ENCODE measurements around the gene CLDN3.

GRCh38 chr7:73770860-73771670 is 995 bp upstream of the CLDN3 start:
- TF ChIP-seq, protein P1, sequence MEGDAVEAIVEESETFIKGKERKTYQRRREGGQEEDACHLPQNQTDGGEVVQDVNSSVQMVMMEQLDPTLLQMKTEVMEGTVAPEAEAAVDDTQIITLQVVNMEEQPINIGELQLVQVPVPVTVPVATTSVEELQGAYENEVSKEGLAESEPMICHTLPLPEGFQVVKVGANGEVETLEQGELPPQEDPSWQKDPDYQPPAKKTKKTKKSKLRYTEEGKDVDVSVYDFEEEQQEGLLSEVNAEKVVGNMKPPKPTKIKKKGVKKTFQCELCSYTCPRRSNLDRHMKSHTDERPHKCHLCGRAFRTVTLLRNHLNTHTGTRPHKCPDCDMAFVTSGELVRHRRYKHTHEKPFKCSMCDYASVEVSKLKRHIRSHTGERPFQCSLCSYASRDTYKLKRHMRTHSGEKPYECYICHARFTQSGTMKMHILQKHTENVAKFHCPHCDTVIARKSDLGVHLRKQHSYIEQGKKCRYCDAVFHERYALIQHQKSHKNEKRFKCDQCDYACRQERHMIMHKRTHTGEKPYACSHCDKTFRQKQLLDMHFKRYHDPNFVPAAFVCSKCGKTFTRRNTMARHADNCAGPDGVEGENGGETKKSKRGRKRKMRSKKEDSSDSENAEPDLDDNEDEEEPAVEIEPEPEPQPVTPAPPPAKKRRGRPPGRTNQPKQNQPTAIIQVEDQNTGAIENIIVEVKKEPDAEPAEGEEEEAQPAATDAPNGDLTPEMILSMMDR (IDR thresholded peaks at IDR 0.05 in 2 of 3, conservative IDR thresholded peaks at IDR 0.05 in 1 of 3; ENCODE audit: control insufficient read depth in 2 of 3, extremely low read depth in 1 of 3, insufficient read depth in 1 of 3, low read depth in 3 of 3, low read length in 3 of 3): no peak
- TF ChIP-seq NFYB (IDR thresholded peaks at IDR 0.05; ENCODE audit: insufficient read depth, low read depth, low read length): no peak
- no peak for TF ChIP-seq SUZ12 (IDR thresholded peaks at IDR 0.05; ENCODE audit: unreplicated experiment)
- TF ChIP-seq, protein P2, sequence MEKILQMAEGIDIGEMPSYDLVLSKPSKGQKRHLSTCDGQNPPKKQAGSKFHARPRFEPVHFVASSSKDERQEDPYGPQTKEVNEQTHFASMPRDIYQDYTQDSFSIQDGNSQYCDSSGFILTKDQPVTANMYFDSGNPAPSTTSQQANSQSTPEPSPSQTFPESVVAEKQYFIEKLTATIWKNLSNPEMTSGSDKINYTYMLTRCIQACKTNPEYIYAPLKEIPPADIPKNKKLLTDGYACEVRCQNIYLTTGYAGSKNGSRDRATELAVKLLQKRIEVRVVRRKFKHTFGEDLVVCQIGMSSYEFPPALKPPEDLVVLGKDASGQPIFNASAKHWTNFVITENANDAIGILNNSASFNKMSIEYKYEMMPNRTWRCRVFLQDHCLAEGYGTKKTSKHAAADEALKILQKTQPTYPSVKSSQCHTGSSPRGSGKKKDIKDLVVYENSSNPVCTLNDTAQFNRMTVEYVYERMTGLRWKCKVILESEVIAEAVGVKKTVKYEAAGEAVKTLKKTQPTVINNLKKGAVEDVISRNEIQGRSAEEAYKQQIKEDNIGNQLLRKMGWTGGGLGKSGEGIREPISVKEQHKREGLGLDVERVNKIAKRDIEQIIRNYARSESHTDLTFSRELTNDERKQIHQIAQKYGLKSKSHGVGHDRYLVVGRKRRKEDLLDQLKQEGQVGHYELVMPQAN (conservative IDR thresholded peaks at IDR 0.05): no peak
- TF ChIP-seq SP1 (IDR thresholded peaks at IDR 0.05; ENCODE audit: low read depth, low read length): no peak
- no peak for TF ChIP-seq POLR2A (IDR thresholded peaks at IDR 0.05; ENCODE audit: low read depth, low read length)
- no peak for TF ChIP-seq GATAD2B (conservative IDR thresholded peaks at IDR 0.05; ENCODE audit: low read depth)
- TF ChIP-seq, protein P3, sequence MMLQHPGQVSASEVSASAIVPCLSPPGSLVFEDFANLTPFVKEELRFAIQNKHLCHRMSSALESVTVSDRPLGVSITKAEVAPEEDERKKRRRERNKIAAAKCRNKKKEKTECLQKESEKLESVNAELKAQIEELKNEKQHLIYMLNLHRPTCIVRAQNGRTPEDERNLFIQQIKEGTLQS (IDR thresholded peaks at IDR 0.05; ENCODE audit: borderline replicate concordance, extremely low read depth, low read depth, low read length): no peak
- no peak for TF ChIP-seq POLR2AphosphoS5 (IDR thresholded peaks at IDR 0.05; ENCODE audit: low read length)
- no peak for TF ChIP-seq SRF (IDR thresholded peaks at IDR 0.05; ENCODE audit: low read depth in 2 of 2, low read length in 2 of 2)
- no peak for TF ChIP-seq ATF2 (IDR thresholded peaks at IDR 0.05; ENCODE audit: low read length)
- no peak for TF ChIP-seq ZNF622 (IDR thresholded peaks at IDR 0.05)
- TF ChIP-seq SIN3A (IDR thresholded peaks at IDR 0.05; ENCODE audit: low read depth, low read length): no peak
- TF ChIP-seq, protein P4, sequence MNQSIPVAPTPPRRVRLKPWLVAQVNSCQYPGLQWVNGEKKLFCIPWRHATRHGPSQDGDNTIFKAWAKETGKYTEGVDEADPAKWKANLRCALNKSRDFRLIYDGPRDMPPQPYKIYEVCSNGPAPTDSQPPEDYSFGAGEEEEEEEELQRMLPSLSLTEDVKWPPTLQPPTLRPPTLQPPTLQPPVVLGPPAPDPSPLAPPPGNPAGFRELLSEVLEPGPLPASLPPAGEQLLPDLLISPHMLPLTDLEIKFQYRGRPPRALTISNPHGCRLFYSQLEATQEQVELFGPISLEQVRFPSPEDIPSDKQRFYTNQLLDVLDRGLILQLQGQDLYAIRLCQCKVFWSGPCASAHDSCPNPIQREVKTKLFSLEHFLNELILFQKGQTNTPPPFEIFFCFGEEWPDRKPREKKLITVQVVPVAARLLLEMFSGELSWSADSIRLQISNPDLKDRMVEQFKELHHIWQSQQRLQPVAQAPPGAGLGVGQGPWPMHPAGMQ (IDR thresholded peaks at IDR 0.05; ENCODE audit: borderline replicate concordance): no peak

All from GM12878 (cell line).